GM18517 (cell line): ENCODE data around the gene ZC3H13.

ENCODE experiments used
- ATAC-seq: cut with Tn5 transposase; IDR thresholded peaks from one replicate; pipeline ENCODE4 v1.9.1; 2021; ENCODE audit warnings: mild to moderate bottlenecking, moderate library complexity; ENCODE audit not compliant: unreplicated experiment

ZC3H13 gene

GRCh38 chr13:45909089-45909488 lies 143.5 kb downstream of the ZC3H13 start:
- ATAC-seq, result no peak

GRCh38 chr13:45907503-45907902 lies 145.0 kb downstream of the ZC3H13 start:
- no peak for ATAC-seq
